GM19395 (cell line): ENCODE results near the gene DNAH2.
"Not testable (repeated sequence)": the region's sequence is repeated elsewhere in the genome, so short reads cannot be mapped to it uniquely, and the experiment has no call there.

ENCODE experiments used
- ATAC-seq: cut with Tn5 transposase; IDR thresholded peaks from one replicate; pipeline ENCODE4 v1.9.1; 2021; ENCODE audit warnings: mild to moderate bottlenecking, moderate library complexity; ENCODE audit not compliant: unreplicated experiment

DNAH2 gene

DNA sequence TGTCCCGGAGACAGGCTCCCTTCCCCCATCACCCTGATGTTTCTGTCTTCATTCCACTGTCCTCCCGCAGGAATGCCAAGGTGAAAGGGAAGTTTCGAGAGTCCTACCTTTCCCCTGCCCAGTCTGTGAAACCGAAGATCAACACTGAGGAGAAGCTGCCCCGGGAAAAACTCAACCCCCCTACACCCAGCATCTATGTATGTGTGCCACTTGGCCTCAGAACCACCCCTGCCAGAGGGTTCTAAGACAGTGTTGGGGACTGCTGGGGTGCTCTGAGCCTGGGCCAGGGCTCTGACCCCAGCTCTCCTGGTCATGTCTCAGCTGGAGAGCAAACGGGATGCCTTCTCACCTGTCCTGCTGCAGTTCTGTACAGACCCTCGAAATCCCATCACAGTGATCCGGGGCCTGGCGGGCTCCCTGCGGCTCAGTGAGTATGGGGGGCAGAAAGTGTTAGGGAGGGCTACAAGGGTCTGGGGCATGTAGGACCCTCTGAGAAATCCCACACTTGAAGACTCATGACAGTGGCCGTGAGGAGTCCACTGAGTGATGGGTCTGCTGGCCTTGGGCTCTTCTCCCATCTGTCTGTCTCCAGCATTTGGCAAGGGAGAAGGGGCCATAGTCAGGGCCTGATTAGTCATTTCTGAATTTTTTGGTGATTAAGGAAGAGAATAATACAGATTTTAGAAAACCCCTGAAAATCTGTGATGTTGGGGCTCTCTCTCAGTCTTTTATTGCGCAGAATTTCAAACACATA, 132.4 kb downstream of the DNAH2 start:
- no peak for ATAC-seq

- no peak for ATAC-seq
Observed at GRCh38 chr17:7850701-7851437, 133.3 kb downstream of the DNAH2 start.

DNA sequence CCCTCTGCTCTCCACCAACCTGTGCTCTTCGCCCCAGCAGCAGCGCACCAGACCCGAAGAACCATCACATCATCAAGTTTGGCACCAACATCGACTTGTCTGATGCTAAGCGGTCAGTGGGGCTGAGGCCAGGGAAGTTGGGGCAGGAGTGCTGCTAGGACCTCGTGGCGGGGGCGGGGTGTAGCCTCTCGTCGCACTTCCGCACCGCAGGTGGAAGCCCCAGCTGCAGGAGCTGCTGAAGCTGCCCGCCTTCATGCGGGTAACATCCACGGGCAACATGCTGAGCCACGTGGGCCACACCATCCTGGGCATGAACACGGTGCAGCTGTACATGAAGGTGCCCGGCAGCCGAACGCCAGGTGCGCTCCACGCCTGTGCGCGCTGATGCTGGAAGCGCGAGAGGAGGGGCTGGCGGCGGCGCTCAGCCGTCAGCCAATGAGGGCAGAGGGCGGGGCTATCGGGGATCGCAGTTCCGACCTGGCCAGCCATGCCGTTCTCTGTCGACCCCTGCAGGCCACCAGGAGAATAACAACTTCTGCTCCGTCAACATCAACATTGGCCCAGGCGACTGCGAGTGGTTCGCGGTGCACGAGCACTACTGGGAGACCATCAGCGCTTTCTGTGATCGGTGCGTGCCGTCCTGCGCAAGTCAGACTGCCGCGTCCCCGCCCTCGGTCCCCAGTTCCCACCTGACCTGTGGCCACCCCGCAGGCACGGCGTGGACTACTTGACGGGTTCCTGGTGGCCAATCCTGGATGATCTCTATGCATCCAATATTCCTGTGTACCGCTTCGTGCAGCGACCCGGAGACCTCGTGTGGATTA, 134.1 kb downstream of the DNAH2 start:
- peak; percentile 75 for ATAC-seq

GRCh38 chr17:7852262-7852670, 134.7 kb downstream of the DNAH2 start:
- no peak for ATAC-seq

GRCh38 chr17:7852919-7853690, 135.6 kb downstream of the DNAH2 start:
- ATAC-seq, result no peak

DNA sequence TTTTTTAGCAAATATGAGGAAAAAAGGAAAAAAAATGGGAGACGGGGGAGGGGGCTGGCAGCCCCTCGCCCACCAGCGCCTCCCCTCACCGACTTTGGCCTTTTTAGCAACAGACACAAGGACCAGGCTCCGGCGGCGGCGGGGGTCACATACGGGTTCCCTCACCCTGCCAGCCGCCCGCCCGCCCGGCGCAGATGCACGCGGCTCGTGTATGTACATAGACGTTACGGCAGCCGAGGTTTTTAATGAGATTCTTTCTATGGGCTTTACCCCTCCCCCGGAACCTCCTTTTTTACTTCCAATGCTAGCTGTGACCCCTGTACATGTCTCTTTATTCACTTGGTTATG, 136.1 kb downstream of the DNAH2 start:
- no peak for ATAC-seq

DNA sequence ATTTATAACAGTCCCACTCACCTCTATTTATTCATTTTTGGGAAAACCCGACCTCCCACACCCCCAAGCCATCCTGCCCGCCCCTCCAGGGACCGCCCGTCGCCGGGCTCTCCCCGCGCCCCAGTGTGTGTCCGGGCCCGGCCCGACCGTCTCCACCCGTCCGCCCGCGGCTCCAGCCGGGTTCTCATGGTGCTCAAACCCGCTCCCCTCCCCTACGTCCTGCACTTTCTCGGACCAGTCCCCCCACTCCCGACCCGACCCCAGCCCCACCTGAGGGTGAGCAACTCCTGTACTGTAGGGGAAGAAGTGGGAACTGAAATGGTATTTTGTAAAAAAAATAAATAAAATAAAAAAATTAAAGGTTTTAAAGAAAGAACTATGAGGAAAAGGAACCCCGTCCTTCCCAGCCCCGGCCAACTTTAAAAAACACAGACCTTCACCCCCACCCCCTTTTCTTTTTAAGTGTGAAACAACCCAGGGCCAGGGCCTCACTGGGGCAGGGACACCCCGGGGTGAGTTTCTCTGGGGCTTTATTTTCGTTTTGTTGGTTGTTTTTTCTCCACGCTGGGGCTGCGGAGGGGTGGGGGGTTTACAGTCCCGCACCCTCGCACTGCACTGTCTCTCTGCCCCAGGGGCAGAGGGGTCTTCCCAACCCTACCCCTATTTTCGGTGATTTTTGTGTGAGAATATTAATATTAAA, 136.7 kb downstream of the DNAH2 start:
- no peak for ATAC-seq

DNA sequence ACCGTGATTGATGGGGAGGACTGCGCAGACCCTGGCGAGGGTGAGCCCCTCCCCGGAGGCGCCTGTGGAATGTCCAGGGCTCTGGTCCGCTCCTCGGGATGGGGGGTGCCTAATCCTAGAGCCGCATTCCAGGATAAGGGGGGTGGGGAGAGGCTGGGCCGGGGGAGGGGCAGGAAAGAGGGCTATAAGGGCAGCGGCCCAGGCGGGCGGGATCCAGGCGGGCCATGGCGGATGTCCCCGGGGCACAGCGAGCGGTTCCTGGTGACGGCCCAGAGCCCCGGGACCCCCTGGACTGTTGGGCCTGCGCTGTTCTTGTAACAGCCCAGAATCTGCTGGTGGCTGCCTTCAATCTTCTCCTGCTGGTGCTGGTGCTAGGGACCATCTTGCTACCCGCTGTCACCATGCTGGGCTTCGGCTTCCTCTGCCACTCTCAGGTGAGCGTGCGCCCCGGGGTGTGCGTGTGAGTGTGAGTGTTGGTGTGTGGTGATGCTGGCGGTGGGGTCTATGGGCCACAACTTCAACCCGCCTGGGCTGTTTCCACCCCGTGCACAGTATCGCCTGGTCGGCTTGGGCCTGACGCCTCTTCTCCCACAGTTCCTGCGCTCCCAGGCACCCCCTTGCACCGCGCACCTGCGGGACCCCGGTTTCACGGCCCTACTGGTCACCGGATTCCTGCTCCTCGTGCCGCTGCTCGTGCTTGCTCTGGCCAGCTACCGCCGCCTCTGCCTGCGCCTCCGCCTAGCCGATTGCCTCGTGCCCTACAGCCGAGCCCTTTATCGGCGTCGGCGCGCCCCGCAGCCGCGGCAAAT, 137.5 kb downstream of the DNAH2 start, which contains the start of gene TMEM88:
TSS of gene TMEM88 (plus strand) at position 216 of the 809 bp plus-strand sequence. CDS start at position 225, 9 bp downstream.
- no peak for ATAC-seq

GRCh38 chr17:7855660-7856010, 138.1 kb downstream of the DNAH2 start:
- no peak for ATAC-seq

- ATAC-seq, result no peak
Observed at GRCh38 chr17:7856011-7856810, 138.7 kb downstream of the DNAH2 start.

DNA sequence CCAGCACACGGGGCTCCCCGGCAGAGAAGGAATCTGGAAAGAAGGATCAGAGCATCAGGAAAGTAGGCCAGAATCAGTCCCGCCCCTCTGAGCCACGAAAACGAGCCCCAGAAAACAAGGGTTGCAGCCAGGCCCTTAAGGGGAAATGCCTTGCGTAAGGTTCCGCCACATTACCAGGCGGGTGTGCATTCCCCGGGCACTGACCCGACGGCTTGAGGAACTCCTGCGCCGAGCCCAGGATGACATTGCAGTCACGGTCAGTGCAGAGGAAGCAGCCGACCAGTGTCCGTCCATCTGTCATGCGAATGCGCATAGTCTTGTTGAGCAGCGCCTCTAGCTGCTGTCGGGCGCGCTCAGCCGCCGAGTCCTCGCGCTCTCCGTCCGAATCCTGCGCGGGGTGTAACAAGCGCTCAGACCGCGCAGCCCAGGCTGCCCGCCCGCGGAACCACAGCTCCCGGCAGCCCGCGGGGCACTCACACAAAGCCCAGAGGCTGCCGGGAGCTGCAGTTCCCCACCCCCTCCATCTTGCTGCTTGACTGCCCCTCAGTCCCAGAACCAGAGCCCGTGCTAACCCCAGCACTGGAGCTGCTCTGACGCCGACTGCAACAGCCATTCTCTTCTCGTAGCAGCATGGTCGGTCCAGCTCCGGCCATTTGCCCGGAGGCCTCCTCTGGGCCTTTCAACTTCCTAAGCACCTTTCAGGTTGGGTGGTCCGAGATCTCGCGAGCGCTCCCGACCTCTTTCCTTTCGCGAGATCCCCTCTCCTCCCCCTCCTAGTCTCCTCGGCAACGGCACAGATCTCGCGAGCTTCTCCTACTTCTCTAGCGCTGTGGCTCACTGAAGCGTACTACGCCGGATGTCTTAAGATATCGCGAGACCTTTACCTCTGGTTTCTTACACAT, 139.5 kb downstream of the DNAH2 start, which contains the start of gene NAA38:
TSS of gene NAA38 (minus strand) at position 749 of the 902 bp plus-strand sequence. CDS start at position 653, 96 bp downstream.
- peak; percentile 76 for ATAC-seq

DNA sequence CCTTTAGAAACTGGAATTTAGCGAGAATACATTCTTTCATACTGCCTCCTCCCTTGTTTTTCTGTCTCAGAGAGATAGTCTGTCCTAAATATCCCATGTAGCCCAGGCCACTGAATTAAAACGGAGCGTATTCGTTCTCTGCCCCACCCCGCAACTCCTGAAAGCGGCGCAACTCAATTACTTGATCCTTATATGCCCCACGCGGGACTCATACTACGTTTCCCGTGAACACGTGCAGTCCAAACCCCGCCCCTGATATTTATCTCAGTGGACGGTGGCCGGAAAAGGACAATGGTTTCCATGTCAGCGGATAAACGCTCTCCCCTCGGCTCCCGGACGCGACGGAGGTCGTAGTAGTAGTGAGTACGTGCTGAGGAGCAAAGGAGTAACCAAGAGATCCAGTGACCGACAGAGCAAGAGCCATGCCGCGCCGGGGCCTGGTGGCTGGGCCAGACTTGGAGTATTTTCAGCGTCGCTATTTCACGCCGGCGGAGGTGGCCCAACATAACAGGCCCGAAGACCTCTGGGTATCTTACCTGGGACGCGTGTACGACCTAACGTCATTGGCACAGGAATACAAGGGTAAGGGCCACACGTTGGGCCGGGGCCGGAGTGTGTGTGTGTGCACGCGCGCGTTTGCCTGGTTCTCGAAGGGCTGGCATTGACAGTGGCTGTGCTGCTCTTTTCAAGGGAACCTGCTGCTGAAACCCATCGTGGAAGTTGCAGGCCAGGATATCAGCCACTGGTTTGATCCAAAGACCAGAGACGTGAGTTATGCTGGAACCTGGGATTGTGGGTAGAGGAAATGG, 140.4 kb downstream of the DNAH2 start, which contains the start of gene CYB5D1:
TSS of gene CYB5D1 (plus strand) at position 291 of the 809 bp plus-strand sequence. CDS start at position 423, 132 bp downstream.
- peak; percentile 49 for ATAC-seq

DNA sequence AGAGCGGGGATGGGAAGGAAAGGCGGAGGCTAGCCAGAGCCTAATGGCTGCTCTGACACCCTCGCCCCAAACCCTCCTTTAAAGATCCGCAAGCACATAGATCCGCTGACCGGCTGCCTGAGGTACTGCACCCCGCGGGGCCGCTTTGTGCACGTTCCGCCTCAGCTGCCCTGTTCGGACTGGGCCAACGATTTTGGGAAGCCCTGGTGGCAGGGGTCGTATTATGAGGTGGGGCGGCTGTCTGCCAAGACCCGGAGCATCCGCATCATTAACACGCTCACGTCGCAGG, 140.9 kb downstream of the DNAH2 start:
- ATAC-seq, result no peak

- ATAC-seq, result no peak
Observed at GRCh38 chr17:7859028-7859427, 141.5 kb downstream of the DNAH2 start.

GRCh38 chr17:7862692-7863437, 145.3 kb downstream of the DNAH2 start:
- no peak for ATAC-seq

GRCh38 chr17:7864384-7864783, 146.8 kb downstream of the DNAH2 start:
- not testable (repeated sequence) for ATAC-seq
